Adrenal gland (tissue), 12 donors: ENCODE results near the gene MAD1L1. TPM values are rescaled to one million over a fixed set of nuclear protein-coding genes. Genes with fewer than 3 reads are reported as not detected.

Experiments
- DNase-seq, 7 donors: peaks; one replicate each; pipeline ENCODE4 v3.0.0-alpha.2; 2019 to 2020
- H3K27ac ChIP-seq, 5 donors: fragments of 200-600 bp; sonication (generic) in 4 of 5; 1 replicate in 3 of 5; 2 replicates in 2 of 5; pipeline versions ENCODE4 v1.5.1 to v1.8.0; 2016 to 2020; ENCODE audit warnings: mild to moderate bottlenecking in 1 of 5
- H3K27me3 ChIP-seq: fragments of 200-600 bp; 2 replicates; pipeline ENCODE4 v1.8.0; 2021
- H3K36me3 ChIP-seq, 2 donors: fragments of 200-600 bp; replicated peaks in 1 of 2; 1 replicate in 1 of 2; 2 replicates in 1 of 2; pipeline versions ENCODE4 v1.5.1 to v1.8.0; 2018 to 2022
- H3K4me1 ChIP-seq, 2 donors: fragments of 200-600 bp; replicated peaks in 1 of 2; 1 replicate in 1 of 2; 2 replicates in 1 of 2; pipeline versions ENCODE4 v1.5.1 to v1.8.0; 2018 to 2021
- H3K4me3 ChIP-seq, 4 donors: fragments of 200-600 bp; sonication (generic) in 3 of 4; one replicate each; pipeline ENCODE4 v1.5.1; 2016 to 2018
- H3K9me3 ChIP-seq, 3 donors: fragments of 200-600 bp; sonication (generic) in 1 of 3; replicated peaks in 1 of 3; 1 replicate in 2 of 3; 2 replicates in 1 of 3; pipeline versions ENCODE4 v1.5.1 to v1.8.0; 2016 to 2021
- POLR2A ChIP-seq, 2 donors: fragments of 450-650 bp; IDR thresholded peaks; one replicate each; pipeline ENCODE4 v1.6.1; 2017; ENCODE audit warnings: antibody characterized with exemption in 2 of 2, mild to moderate bottlenecking in 2 of 2, moderate library complexity in 1 of 2
- WGBS, 4 donors: extraction: QIAGEN DNeasy Blood & Tissue Kit in 2 of 4; methylation state at CpG; one replicate each; pipeline versions ENCODE4 v1.1.5 to v1.1.7; 2013 to 2017; 5-methylcytosine and 5-hydroxymethylcytosine counted together
- intact Hi-C, 2 donors: fragments of 100-400 bp; cut with DNase I; formaldehyde crosslinking; loops; one replicate each; pipeline versions ENCODE4 v1.14.1 to v1.15.0; 2022 to 2023
- polyA plus RNA-seq, 3 donors: library from polyadenylated mRNA; stranded (reverse); fragments of 200-250 nt in 2 of 3; fragments of 350-450 nt in 1 of 3; fragmentation: Illumina TruSeq in 1 of 3; extraction: RNeasy Lipid Tissue Mini Kit (QIAGEN cat#74804) in 1 of 3; gene quantifications; one replicate each; pipeline ENCODE4 v1.2.3, GENCODE V29; 2013 to 2014
- total RNA-seq, 9 donors: library from RNA; depleted of rRNA in 4 of 9; stranded (reverse); fragments of >200 nt in 4 of 9; fragments of 120-200 nt in 1 of 9; fragmentation: NEBNext Ultra II Directional in 1 of 9; extraction: Animal tissue kit (Norgen Biotek cat#: 25700) in 1 of 9; gene quantifications; one replicate each; pipeline versions ENCODE4 v1.1.0 to v1.2.4, GENCODE V29; 2013 to 2023
- TF ChIP-seq, protein P1 (sequence below), 6 experiments: fragments of 450-650 bp in 4 of 6; fragments of 200-600 bp in 2 of 6; sonication (generic) in 1 of 6; IDR thresholded peaks; 1 replicate in 5 of 6; 2 replicates in 1 of 6; pipeline versions ENCODE4 v1.5.1 to v1.8.0; 2016 to 2021; ENCODE audit warnings: antibody characterized with exemption in 6 of 6, mild to moderate bottlenecking in 2 of 6, moderate library complexity in 1 of 6
- donor health status: healthy with polysubstance abuse.
- donor health status: Bipolar disorder and iron deficiency.
- donor health status: DM: yes; HTN: yes; CAD: no.
- donor health status: DM: no; HTN: no; CAD: no.
- donor health status: DM: no; HTN: no; CAD: no.
- donor health status: DM: yes; HTN: yes; CAD: no.

MAD1L1 gene
- total and polyA plus RNA-seq, 12 donors: 6.7 to 87.7 (median 28.9) TPM

DNA sequence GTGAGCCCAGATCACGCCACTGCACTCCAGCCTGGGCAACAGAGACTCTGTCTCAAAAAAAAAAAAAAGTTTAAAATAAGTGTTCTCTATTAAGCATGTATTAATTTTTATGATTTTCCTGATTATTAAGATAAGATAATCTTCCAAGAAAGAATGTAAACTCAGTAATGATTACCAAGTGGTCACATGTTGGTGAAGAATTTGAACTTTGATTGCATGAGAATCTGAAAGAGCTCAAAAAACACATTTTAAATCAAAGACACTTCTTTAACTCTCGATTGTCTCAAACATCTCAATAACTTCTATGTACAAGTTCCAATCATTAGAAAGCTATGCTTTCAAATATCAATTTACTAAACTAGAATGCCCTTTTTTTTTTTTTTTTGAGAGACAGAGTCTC is 47.7 kb upstream of the MAD1L1 start:
- no peak overlapping the region for H3K4me3 ChIP-seq
- H3K9me3 ChIP-seq: no peaks in the 10 kb centered on the region
- intact Hi-C loops: no loop called here
- peaks cover 0 to 6% of the 10 kb centered on the region in 2 donors for H3K4me1 ChIP-seq
- H3K27me3 ChIP-seq: no peaks in the 10 kb centered on the region
- H3K36me3 ChIP-seq: no peaks in the 10 kb centered on the region
- WGBS, 4 donors: 76 to 92% (median 82%) methylated on average over 2 of the region's 2 CpGs
- no peak for DNase-seq
- no peak for TF ChIP-seq POLR2A (IDR thresholded peaks at IDR 0.05)
- TF ChIP-seq, protein P1, sequence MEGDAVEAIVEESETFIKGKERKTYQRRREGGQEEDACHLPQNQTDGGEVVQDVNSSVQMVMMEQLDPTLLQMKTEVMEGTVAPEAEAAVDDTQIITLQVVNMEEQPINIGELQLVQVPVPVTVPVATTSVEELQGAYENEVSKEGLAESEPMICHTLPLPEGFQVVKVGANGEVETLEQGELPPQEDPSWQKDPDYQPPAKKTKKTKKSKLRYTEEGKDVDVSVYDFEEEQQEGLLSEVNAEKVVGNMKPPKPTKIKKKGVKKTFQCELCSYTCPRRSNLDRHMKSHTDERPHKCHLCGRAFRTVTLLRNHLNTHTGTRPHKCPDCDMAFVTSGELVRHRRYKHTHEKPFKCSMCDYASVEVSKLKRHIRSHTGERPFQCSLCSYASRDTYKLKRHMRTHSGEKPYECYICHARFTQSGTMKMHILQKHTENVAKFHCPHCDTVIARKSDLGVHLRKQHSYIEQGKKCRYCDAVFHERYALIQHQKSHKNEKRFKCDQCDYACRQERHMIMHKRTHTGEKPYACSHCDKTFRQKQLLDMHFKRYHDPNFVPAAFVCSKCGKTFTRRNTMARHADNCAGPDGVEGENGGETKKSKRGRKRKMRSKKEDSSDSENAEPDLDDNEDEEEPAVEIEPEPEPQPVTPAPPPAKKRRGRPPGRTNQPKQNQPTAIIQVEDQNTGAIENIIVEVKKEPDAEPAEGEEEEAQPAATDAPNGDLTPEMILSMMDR (IDR thresholded peaks at IDR 0.05): no peak
- no peak overlapping the region for H3K27ac ChIP-seq

DNA sequence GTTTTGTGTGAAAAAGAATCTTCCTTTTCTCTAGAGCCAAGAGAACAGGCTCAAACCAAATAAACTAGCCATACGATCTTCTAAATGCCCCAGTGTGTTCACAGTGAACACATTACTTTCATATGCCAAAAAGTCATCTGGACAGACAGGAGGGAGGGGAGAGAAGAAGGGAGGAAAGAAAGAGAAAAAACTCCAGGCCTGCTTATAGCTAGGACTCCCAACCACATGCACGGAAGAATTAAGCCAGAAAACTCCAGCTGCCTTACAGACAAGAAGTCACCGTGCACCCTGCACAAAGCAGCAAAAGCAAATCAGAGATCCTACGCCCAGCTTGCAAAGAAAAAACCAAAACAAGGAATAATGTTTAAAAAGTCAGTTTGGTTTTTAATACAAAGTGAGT is 47.2 kb upstream of the MAD1L1 start:
- TF ChIP-seq, protein P1 (IDR thresholded peaks at IDR 0.05): no peak
- no peak for TF ChIP-seq POLR2A (IDR thresholded peaks at IDR 0.05)
- intact Hi-C loops: no loop called here
- 59 to 72% (median 63%) methylated on average over 4 of the region's 4 CpGs for WGBS, 4 donors
- DNase-seq: no peak
- Histone ChIP-seq H3K4me1 (peaks cover 0 to 6% of the 10 kb centered on the region in 2 donors), H3K9me3 (no peaks in the 10 kb centered on the region), H3K27me3 (no peaks in the 10 kb centered on the region), H3K27ac (no peak overlapping the region), H3K4me3 (no peak overlapping the region), H3K36me3 (peaks cover 0 to 1% of the 10 kb centered on the region in 2 donors)

GRCh38 chr7:2278026-2278425 is 45.3 kb upstream of the MAD1L1 start:
- 81 to 95% (median 93%) methylated on average over 7 to 11 of the region's 11 CpGs for WGBS, 4 donors
- peaks cover 0 to 9% of the 10 kb centered on the region in 2 donors for H3K36me3 ChIP-seq
- H3K4me3 ChIP-seq: no peak overlapping the region
- H3K27me3 ChIP-seq: no peaks in the 10 kb centered on the region
- no peaks in the 10 kb centered on the region for H3K9me3 ChIP-seq
- TF ChIP-seq, protein P1 (IDR thresholded peaks at IDR 0.05): no peak
- TF ChIP-seq POLR2A (IDR thresholded peaks at IDR 0.05): no peak
- H3K27ac ChIP-seq: no peak overlapping the region
- DNase-seq: no peak
- H3K4me1 ChIP-seq: peaks cover 0 to 6% of the 10 kb centered on the region in 2 donors
- intact Hi-C loops: no loop called here

- no peaks in the 10 kb centered on the region for H3K27me3 ChIP-seq
- intact Hi-C loops: no loop called here
- H3K36me3 ChIP-seq: peaks cover 0 to 22% of the 10 kb centered on the region in 2 donors
- no peak for TF ChIP-seq POLR2A (IDR thresholded peaks at IDR 0.05)
- TF ChIP-seq, protein P1 (IDR thresholded peaks at IDR 0.05): no peak
- H3K4me1 ChIP-seq: no peaks in the 10 kb centered on the region
- no peaks in the 10 kb centered on the region for H3K9me3 ChIP-seq
- 81 to 90% (median 89%) methylated on average over 6 to 18 of the region's 18 CpGs for WGBS, 4 donors
- H3K4me3 ChIP-seq: no peak overlapping the region
- DNase-seq: no peak
- no peak overlapping the region for H3K27ac ChIP-seq
Measured at GRCh38 chr7:2276107-2276506, 43.4 kb upstream of the MAD1L1 start.
